Stimulated activated naive CD8-positive, alpha-beta T cell treated with anti-CD3 and anti-CD28 coated beads, Interleukin-15, amount 100 ng/mL, for 72 hours (primary cell): ENCODE results near the gene CARD6.
"Not testable (repeated sequence)": the region's sequence is repeated elsewhere in the genome, so short reads cannot be mapped to it uniquely, and the experiment has no call there.

Experiments used
- ATAC-seq: fragments of 150-1000 bp; cut with Tn5 transposase; 2 replicates; pipeline ENCODE4 v1.10.0; 2021; ENCODE audit warnings: mild to moderate bottlenecking, moderate library complexity
- DNase-seq, 2 donors: peaks; one replicate each; pipeline ENCODE4 v3.0.0; 2021 to 2022
- H3K27ac Mint-ChIP-seq, 2 donors: one replicate each; pipeline ENCODE4 v1.8.0; 2022; ENCODE audit warnings: mild to moderate bottlenecking in 2 of 2, mixed read lengths in 2 of 2, moderate library complexity in 2 of 2
- H3K27me3 Mint-ChIP-seq: one replicate; pipeline ENCODE4 v1.8.0; 2022; ENCODE audit warnings: mixed read lengths
- H3K4me1 Mint-ChIP-seq: one replicate; pipeline ENCODE4 v1.8.0; 2022; ENCODE audit warnings: mild to moderate bottlenecking, mixed read lengths
- H3K4me3 Mint-ChIP-seq, 2 donors: one replicate each; pipeline ENCODE4 v1.8.0; 2022; ENCODE audit warnings: mild to moderate bottlenecking in 2 of 2, mixed read lengths in 2 of 2, moderate library complexity in 1 of 2
- H3K9me3 Mint-ChIP-seq, 2 donors: one replicate each; pipeline ENCODE4 v1.8.0; 2022; ENCODE audit warnings: mixed read lengths in 2 of 2

Gene CARD6, protein sequence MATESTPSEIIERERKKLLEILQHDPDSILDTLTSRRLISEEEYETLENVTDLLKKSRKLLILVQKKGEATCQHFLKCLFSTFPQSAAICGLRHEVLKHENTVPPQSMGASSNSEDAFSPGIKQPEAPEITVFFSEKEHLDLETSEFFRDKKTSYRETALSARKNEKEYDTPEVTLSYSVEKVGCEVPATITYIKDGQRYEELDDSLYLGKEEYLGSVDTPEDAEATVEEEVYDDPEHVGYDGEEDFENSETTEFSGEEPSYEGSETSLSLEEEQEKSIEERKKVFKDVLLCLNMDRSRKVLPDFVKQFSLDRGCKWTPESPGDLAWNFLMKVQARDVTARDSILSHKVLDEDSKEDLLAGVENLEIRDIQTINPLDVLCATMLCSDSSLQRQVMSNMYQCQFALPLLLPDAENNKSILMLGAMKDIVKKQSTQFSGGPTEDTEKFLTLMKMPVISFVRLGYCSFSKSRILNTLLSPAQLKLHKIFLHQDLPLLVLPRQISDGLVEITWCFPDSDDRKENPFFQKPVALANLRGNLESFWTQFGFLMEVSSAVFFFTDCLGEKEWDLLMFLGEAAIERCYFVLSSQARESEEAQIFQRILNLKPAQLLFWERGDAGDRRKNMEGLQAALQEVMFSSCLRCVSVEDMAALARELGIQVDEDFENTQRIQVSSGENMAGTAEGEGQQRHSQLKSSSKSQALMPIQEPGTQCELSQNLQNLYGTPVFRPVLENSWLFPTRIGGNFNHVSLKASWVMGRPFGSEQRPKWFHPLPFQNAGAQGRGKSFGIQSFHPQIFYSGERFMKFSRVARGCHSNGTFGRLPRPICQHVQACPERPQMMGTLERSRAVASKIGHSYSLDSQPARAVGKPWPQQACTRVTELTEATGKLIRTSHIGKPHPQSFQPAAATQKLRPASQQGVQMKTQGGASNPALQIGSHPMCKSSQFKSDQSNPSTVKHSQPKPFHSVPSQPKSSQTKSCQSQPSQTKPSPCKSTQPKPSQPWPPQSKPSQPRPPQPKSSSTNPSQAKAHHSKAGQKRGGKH

DNA sequence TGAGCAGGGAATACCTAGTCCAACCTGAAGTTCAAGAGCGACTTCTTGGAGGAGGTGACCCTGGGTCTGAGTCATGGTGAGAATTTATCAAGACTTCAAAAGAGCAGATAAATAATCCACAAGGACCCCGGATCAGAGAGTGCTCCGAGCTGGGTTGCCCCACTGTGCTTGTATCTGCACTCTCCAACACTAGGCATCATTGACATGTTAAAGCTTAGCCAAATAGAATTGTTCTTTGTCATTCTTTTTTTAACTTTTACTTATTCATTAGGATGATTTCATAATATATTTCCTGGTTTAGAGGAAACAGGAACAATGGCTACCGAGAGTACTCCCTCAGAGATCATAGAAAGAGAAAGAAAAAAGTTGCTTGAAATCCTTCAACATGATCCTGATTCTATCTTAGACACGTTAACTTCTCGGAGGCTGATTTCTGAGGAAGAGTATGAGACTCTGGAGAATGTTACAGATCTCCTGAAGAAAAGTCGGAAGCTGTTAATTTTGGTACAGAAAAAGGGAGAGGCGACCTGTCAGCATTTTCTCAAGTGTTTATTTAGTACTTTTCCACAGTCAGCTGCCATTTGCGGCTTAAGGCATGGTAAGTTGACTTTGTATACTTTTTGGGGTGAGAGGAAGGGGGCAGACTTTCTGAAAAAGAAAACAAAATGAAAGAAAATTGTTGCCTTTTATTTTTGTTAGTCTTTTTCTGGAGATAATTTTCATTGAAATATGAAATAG is at the start of gene CARD6:
CARD6 (plus strand) TSS at position 300 of the 738 bp plus-strand sequence; CDS start at position 316, 16 bp downstream.
- H3K4me1 Mint-ChIP-seq = peaks cover 7% of the 10 kb centered on the region
- H3K9me3 Mint-ChIP-seq = no peaks in the 10 kb centered on the region
- peak; percentile 42 for ATAC-seq
- peak within 1 kb of the TSS; percentile 95 to 96 for H3K27ac Mint-ChIP-seq
- DNase-seq = no peak
- peak within 1 kb of the TSS; percentile 86 to 87 for H3K4me3 Mint-ChIP-seq
- peaks cover 19% of the 10 kb centered on the region for H3K27me3 Mint-ChIP-seq

DNA sequence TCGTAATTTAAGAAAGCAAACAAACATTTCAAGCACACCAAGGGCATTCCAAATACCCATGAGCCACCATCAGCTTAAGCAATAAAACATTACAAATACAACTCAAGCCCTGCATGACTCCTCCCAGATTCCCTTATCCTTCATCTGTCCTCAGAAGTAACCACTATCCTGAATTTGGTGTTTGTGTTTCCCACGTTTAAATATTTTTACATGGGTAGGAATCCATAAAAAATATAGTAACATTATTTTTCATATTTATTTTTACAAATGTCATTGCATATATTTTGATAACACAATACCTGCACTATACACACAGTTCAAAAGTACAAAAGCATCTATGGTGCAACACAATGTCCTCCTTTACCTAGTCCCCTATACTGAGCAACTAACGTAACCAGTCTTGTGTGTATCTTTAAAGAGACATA is 49.4 kb upstream of the CARD6 start:
- no peak overlapping the region for H3K4me3 Mint-ChIP-seq
- DNase-seq (no peak), ATAC-seq (no peak)
- no peaks in the 10 kb centered on the region for H3K27me3 Mint-ChIP-seq
- H3K27ac Mint-ChIP-seq = no peak overlapping the region
- H3K9me3 Mint-ChIP-seq = peaks cover 0 to 6% of the 10 kb centered on the region in 2 donors
- peaks cover 55% of the 10 kb centered on the region for H3K4me1 Mint-ChIP-seq

DNA sequence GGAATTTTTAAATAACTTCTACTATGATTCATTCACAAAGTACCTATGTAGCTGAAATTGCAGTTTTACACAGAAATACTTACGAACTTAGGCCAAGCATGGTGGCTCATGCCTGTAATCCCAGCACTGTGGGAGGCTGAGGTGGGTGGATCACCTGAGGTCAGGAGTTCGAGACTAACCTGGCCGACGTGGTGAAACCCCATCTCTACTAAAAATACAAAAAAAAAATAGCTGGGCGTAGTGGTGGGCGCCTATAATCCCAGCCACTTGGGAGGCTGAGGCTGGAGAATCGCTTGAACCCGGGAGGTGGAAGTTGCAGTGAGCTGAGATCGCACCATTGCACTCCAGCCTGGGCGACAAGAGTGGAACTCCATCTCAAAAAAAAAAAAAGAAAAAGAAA is 48.5 kb upstream of the CARD6 start:
- H3K4me1 Mint-ChIP-seq = peaks cover 56% of the 10 kb centered on the region
- H3K9me3 Mint-ChIP-seq, DNase-seq, ATAC-seq, H3K27ac Mint-ChIP-seq, H3K4me3 Mint-ChIP-seq, H3K27me3 Mint-ChIP-seq: not testable (repeated sequence)

DNA sequence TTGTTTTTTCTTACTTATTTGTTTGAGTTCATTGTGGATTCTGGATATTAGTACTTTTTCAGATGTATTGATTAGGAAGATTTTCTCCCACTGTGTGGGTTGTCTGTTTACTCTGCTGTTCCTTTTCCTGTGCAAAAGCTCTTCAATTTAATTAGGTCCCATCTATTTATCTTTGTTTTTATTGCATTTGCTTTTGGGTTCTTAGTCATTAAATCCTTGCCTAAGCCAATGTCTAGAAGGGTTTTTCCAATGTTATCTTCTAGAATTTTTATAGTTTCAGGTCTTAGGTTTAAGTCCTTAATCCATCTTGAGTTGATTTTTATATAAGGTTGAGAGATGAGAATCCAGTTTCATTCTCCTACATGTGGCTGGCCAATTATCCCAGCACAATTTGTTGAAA is 46.8 kb upstream of the CARD6 start:
- DNase-seq, H3K27ac Mint-ChIP-seq, ATAC-seq, H3K9me3 Mint-ChIP-seq, H3K4me3 Mint-ChIP-seq, H3K27me3 Mint-ChIP-seq: not testable (repeated sequence)
- H3K4me1 Mint-ChIP-seq = peaks cover 57% of the 10 kb centered on the region

DNA sequence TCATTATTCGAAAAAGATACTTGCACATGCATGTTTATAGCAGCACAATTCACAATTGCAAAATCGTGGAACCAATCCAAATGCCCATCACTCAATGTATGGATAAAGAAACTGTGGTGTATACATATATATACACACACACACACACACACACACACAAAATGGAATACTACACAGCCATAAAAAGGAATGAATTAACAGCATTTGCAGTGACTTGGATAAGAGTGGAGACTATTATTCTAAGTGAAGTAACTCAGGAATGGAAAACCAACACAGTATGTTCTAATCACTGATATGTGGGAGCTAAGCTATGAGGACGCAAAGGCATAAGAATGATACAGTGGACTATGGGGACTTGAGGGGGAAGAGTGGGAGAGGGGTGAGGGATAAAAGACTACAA is 46.3 kb upstream of the CARD6 start:
- peaks cover 57% of the 10 kb centered on the region for H3K4me1 Mint-ChIP-seq
- H3K27ac Mint-ChIP-seq, H3K9me3 Mint-ChIP-seq, H3K27me3 Mint-ChIP-seq, ATAC-seq, H3K4me3 Mint-ChIP-seq, DNase-seq: not testable (repeated sequence)

DNA sequence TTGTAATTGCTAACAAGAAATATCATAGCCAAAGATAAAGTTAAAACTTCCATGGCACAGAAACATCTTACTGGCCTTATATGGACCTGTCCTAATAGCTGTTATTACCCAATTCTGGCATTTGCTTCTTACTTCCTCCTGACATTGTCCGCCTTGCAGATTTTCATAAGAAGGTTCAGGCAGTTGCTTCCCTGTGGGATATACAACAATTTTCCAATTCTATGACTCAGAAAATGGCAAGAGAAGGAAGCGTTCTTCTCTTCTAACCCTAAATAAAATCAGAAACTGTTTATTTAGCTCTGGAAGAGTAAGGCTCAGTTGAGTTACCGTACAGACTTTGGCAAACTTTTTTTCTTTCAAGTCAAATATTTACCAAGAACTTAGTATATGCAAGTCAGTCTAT is 44.7 kb upstream of the CARD6 start:
- peaks cover 48% of the 10 kb centered on the region for H3K4me1 Mint-ChIP-seq
- no peak for ATAC-seq
- no peak for DNase-seq
- peaks cover 8% of the 10 kb centered on the region for H3K27me3 Mint-ChIP-seq
- no peak overlapping the region for H3K27ac Mint-ChIP-seq
- H3K4me3 Mint-ChIP-seq = peak overlapping the region; percentile 87 to 88
- H3K9me3 Mint-ChIP-seq = no peaks in the 10 kb centered on the region

DNA sequence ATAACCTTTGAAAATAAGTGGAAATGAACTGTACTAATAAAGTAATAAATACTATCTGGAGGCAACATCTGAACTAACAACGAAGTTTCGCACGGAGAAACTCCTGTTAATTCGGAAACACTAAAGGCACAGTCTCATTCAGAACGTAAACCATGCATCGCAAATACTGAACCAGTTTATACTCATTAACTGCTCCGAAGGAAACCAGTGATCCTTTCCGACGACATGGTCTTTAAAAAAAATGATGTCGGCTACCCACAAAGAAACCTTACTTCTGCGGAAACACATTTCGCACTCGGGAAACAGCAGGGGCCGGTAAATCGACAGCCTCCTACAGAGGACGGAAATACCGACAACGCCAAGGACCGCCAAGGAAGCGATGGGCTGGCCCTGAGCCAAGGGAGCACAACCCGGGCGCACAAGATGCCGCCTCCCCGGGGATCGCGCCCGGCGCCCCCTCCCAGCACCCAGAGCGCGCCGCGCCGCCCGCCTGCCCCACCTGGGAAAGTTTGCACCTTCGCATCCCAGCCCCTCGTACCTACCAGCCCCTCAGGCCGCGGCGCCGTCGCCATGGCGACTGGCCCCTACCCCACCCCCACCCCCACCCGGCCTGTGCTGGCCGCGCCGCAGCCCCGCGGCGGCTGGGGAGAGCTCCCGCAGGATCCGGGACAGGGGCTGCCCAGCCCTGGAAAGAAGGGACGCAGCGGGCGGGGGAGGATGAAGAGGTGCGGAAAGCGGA is 43.7 kb upstream of the CARD6 start:
- DNase-seq (peak; percentile 60 to 80), ATAC-seq (peak; percentile 60)
- H3K9me3 Mint-ChIP-seq = no peaks in the 10 kb centered on the region
- peak overlapping the region; percentile 59 to 89 for H3K27ac Mint-ChIP-seq
- peak overlapping the region; percentile 87 to 88 for H3K4me3 Mint-ChIP-seq
- peaks cover 8% of the 10 kb centered on the region for H3K27me3 Mint-ChIP-seq
- H3K4me1 Mint-ChIP-seq = peaks cover 47% of the 10 kb centered on the region

DNA sequence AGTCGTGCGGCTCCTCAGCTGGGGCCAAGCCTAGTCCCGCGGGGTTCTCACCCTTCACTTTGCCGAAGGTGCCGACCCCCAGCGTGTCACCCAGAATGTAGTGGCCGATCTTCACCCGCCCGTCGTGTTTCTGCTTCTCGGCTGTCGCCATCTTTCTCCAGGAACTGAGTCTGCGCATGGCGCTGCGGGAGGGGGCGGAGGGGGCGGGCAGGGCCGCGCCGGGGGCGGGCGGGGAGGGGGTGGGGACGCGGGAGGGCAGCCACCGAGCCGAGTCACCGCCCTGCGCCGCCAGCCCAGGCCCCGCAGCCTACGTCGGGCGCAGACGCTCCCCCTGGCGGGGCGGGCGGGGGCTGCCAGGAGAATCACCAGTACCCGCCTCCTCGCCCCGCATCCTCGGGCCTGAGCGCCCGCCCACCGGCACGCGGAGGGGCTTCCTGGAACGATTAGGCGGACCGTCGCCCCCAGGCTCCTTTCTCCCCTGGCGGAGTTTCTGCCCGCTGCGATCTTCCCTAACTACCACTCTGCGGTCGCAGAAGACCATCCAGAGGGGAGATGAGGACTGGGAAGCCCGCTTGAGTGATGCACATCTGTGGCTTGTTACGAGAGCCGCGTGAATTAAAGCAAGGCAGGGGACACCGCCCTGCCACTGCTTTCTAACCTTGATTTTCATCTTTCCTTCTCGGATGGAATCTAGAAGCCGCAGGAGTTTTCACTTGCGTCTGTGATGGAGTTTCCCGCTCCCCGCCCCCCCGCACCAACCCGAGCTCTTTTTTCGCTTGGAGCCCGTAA is 43.0 kb upstream of the CARD6 start, which contains the start of gene PRKAA1:
PRKAA1 (minus strand) TSS at position 363 of the 789 bp plus-strand sequence; CDS start at position 178, 185 bp downstream.
- DNase-seq = peak; percentile 91 to 92
- H3K4me1 Mint-ChIP-seq = peaks cover 43% of the 10 kb centered on the region
- H3K27ac Mint-ChIP-seq = peak within 1 kb of the TSS; percentile 89 to 91
- H3K9me3 Mint-ChIP-seq = no peaks in the 10 kb centered on the region
- ATAC-seq = peak; percentile 92
- H3K4me3 Mint-ChIP-seq = peak within 1 kb of the TSS; percentile 87 to 88
- H3K27me3 Mint-ChIP-seq = peaks cover 8% of the 10 kb centered on the region

DNA sequence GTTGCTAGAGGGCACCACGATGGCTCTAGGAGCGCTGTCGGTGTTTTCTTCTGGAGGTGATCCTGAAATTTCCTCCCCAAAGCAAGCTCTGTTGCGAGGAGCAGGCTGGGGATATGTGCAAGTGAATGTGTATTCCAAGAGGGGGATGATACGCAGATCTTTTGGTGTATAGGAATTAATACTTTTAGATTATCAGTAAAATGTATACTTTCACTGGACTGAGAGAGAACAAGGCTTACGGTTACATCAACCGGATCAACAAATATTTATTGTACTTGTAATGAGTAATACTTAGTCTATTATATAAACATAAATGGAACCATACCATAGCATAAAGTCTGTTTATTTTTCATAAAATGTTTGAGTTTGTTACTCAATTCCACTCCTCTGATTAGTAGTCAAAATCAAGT is 42.4 kb upstream of the CARD6 start:
- Mint-ChIP-seq H3K27me3 (peaks cover 8% of the 10 kb centered on the region), H3K4me3 (peak overlapping the region; percentile 87 to 88), H3K4me1 (peaks cover 37% of the 10 kb centered on the region), H3K27ac (no peak overlapping the region), H3K9me3 (no peaks in the 10 kb centered on the region)
- DNase-seq (no peak), ATAC-seq (no peak)

DNA sequence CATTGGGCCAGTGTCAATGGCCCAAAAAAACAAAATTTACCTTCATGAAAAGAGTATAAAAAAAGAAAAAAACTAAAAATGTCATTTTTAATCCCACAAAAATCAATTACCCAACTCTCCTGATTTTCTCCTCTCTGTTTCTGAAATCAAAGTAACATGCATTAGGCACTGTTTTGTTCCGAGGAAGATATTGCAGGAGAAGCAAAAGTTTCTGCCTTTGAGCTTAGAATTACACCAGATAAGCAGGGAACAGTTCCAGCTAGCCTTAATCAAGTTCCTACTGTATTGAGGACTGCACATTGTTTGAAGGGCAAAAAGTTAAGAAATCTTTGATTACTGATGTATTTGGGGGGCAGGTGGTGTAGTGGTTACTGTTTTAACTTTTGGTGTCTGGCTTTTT is 41.9 kb upstream of the CARD6 start:
- no peak for DNase-seq
- no peak overlapping the region for H3K27ac Mint-ChIP-seq
- H3K27me3 Mint-ChIP-seq = peaks cover 8% of the 10 kb centered on the region
- H3K9me3 Mint-ChIP-seq = no peaks in the 10 kb centered on the region
- no peak overlapping the region for H3K4me3 Mint-ChIP-seq
- no peak for ATAC-seq
- peaks cover 33% of the 10 kb centered on the region for H3K4me1 Mint-ChIP-seq

DNA sequence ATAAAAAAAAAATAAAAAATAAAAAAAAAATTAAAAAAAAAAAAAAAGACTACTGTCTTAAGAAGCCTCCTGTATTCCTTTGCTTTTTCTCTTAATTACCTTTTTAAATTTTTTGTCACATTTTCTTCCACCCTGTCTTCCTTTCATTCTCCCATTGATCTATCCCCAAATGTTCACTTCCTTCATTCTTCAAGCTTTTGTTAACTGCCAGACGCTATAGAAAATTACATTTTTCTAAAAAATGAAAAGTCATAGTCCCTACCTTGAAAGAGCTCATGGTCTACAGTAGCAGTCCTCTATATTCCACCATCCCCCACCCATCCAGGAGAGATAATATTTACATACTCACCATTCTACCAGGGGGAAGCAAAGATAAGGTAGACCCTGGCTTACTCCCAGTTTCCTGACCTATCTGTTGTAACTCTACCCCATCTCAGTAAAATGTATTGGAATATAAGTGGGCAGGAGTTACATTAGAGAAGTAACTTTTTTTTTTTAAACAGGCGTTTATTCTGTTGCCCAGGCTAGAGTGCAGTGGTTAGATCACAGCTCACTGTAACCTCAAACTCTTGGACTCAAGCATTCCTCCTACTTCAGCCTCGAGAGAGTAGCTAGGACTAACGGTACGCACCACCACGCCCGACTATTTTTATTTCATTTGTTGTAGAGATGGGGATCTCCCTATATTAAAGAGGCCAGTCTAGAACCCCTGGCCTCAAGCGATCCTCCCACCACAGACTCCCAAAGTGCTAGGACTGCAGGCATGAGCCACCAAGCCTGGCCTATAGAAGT is 39.2 kb upstream of the CARD6 start:
- DNase-seq (no peak), ATAC-seq (no peak)
- H3K27ac Mint-ChIP-seq = no peak overlapping the region
- no peaks in the 10 kb centered on the region for H3K9me3 Mint-ChIP-seq
- peaks cover 8% of the 10 kb centered on the region for H3K27me3 Mint-ChIP-seq
- peaks cover 12% of the 10 kb centered on the region for H3K4me1 Mint-ChIP-seq
- no peak overlapping the region for H3K4me3 Mint-ChIP-seq

DNA sequence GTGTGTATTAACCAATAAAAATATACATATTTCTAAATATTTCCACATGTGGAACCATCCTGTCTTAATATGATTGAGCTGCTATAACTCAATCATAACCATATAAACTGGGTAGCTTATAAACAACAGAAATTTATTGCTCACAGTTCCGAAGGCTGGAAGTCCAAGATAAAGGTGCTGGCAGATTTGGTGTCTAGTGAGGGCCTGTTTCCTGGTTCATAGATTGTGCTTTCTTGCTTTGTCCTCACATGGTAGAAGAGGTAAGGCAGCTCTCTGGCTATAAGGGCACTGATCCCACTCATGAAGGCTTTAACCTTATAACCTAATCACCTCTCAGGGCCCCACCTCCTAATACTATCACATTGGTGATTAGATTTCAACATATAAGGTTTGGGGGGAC is 29.0 kb upstream of the CARD6 start:
- Mint-ChIP-seq H3K9me3 (no peaks in the 10 kb centered on the region), H3K4me3 (no peak overlapping the region), H3K27me3 (no peaks in the 10 kb centered on the region), H3K27ac (no peak overlapping the region), H3K4me1 (peaks cover 23% of the 10 kb centered on the region)
- no peak for DNase-seq
- no peak for ATAC-seq

DNA sequence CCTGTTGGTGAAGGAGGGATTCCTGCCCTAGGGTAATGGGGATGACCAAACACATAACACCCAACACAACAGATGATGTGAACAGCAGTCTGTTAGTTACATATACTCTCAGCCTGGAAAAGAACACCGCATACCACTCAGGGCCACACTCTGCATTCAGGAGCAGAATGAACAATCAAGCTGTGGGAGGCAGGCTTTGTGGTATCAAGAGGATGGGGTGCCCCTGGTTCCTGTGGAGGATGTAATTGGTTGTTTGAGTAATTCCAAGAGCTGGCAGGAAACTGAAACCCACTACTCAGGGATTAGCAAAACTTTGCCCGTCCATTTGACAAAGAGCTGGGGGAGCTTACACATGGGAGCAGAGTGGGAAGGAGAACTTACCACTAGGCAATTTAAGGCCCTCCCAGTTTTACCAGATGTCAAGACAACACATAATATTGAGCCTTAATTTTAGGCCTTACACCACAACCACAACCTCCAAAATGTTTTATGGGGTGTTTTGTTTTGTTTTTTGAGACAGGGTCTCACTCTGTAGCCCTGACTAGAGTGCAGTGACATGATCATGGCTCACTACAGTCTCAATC is 27.4 kb upstream of the CARD6 start:
- Mint-ChIP-seq H3K9me3 (no peaks in the 10 kb centered on the region), H3K4me3 (peak overlapping the region in 1 of 2 donors; percentile 42), H3K27me3 (no peaks in the 10 kb centered on the region), H3K4me1 (peaks cover 10% of the 10 kb centered on the region), H3K27ac (peak overlapping the region in 1 of 2 donors; percentile 5)
- DNase-seq (peak in 1 of 2 donors; percentile 59), ATAC-seq (peak; percentile 98)
